Measurements from ENCODE around the gene USP6NL. TPM values are rescaled to one million over a fixed set of nuclear protein-coding genes. Genes with fewer than 3 reads are reported as not detected.

USP6NL gene
- total RNA-seq, 1 experiment from 2014 or later, result 15.2 TPM

DNA sequence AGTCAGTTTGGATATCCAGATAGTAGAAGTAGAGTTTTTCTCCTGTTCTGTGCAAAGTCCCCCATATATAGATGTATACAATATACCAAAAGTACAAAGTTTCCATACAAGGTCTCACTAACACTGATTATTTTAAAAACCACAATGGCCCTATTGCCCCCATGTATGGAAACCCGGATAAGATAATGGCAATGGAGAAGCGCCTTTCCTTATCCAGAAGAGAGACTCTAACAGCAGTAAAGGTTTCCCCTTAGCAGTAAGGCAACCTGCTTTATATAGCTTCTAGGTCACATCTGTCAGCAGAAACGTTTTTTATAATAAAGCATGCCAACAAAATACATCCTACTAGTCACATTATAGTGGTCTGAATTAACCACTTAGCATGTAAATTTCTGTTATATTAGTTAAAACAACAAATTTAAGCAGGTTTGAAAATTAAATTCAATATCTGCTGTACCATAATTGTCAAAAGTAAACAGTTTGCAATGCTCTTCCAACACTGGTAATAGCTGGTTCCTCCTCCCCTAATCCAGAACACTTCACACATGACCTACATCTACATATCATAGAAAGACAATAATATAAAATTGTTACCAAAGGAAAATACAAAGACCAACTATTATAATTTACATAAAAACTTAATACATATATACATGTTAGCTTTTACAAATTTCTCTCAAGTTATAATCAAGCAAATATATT lies 22.4 kb downstream of the USP6NL start:
- H3K36me3 ChIP-seq, result peaks cover 4% of the 10 kb centered on the region; the same call in 1 of the 2 replicates
- H3K27me3 ChIP-seq, result no peaks in the 10 kb centered on the region
- no peak overlapping the region for H3K27ac ChIP-seq
- peaks cover 3% of the 10 kb centered on the region for H3K9me3 ChIP-seq (replicated peaks)
- no peak for DNase-seq
- no peak overlapping the region for H3K4me3 ChIP-seq
- peaks cover 26% of the 10 kb centered on the region for H3K4me1 ChIP-seq

- Histone ChIP-seq H3K4me3 (no peak overlapping the region), H3K9me3 (replicated peaks) (peaks cover 3% of the 10 kb centered on the region), H3K27ac (no peak overlapping the region), H3K27me3 (no peaks in the 10 kb centered on the region), H3K36me3 (peaks cover 4% of the 10 kb centered on the region; the same call in 1 of the 2 replicates), H3K4me1 (peaks cover 26% of the 10 kb centered on the region)
- DNase-seq, result peak; percentile 36 to 75
These were observed 23.7 kb downstream of the USP6NL start for GRCh38 chr10:11587722-11588259.

DNA sequence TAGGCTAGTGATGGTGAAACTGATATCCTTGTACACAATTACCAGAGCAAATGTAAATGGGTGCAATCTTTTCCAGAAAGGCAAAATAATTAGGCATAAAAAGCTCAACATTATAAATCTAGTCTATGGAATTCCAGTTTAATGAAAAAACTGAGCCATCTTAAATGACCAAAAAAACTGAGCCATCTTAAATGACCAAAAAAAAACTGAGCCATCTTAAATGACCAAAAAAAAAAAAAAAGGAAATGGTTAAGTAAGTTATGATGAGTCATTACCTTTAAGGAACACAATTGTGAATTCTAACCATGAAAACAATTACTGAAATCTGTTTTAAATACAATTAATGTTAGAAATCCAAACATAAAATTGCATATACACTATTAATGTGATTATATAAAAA lies 25.3 kb downstream of the USP6NL start:
- no peak for DNase-seq
- peaks cover 3% of the 10 kb centered on the region for H3K9me3 ChIP-seq (replicated peaks)
- peaks cover 4% of the 10 kb centered on the region; the same call in 1 of the 2 replicates for H3K36me3 ChIP-seq
- peaks cover 26% of the 10 kb centered on the region for H3K4me1 ChIP-seq
- H3K27ac ChIP-seq, result no peak overlapping the region
- H3K27me3 ChIP-seq, result no peaks in the 10 kb centered on the region
- no peak overlapping the region for H3K4me3 ChIP-seq

GRCh38 chr10:11581213-11581612 lies 30.2 kb downstream of the USP6NL start:
- Histone ChIP-seq H3K4me3 (no peak overlapping the region), H3K9me3 (replicated peaks) (peaks cover 3% of the 10 kb centered on the region), H3K4me1 (peaks cover 6% of the 10 kb centered on the region), H3K27me3 (no peaks in the 10 kb centered on the region), H3K27ac (no peak overlapping the region), H3K36me3 (peaks cover 4% of the 10 kb centered on the region; the same call in 1 of the 2 replicates)
- no peak for DNase-seq

GRCh38 chr10:11579885-11580284 lies 31.6 kb downstream of the USP6NL start:
- DNase-seq, result no peak
- Histone ChIP-seq H3K4me3 (no peak overlapping the region), H3K9me3 (replicated peaks) (no peaks in the 10 kb centered on the region; the same call in 1 of the 2 replicates), H3K27me3 (no peaks in the 10 kb centered on the region), H3K36me3 (no peaks in the 10 kb centered on the region; the same call in 1 of the 2 replicates), H3K4me1 (no peaks in the 10 kb centered on the region; the same call in 1 of the 2 replicates), H3K27ac (no peak overlapping the region)

GRCh38 chr10:11578802-11579255 lies 32.6 kb downstream of the USP6NL start:
- H3K27ac ChIP-seq, result no peak overlapping the region
- H3K9me3 ChIP-seq (replicated peaks), result no peaks in the 10 kb centered on the region
- H3K4me3 ChIP-seq, result no peak overlapping the region
- H3K4me1 ChIP-seq, result no peaks in the 10 kb centered on the region
- no peaks in the 10 kb centered on the region for H3K27me3 ChIP-seq
- no peaks in the 10 kb centered on the region; the same call in 1 of the 2 replicates for H3K36me3 ChIP-seq
- no peak for DNase-seq

GRCh38 chr10:11576092-11576809 lies 35.2 kb downstream of the USP6NL start:
- no peaks in the 10 kb centered on the region for H3K9me3 ChIP-seq (replicated peaks)
- H3K27me3 ChIP-seq, result no peaks in the 10 kb centered on the region
- H3K4me1 ChIP-seq, result no peaks in the 10 kb centered on the region
- H3K27ac ChIP-seq, result no peak overlapping the region
- no peak overlapping the region for H3K4me3 ChIP-seq
- no peaks in the 10 kb centered on the region; the same call in 1 of the 2 replicates for H3K36me3 ChIP-seq
- DNase-seq, result no peak

- Histone ChIP-seq H3K27me3 (no peaks in the 10 kb centered on the region), H3K27ac (no peak overlapping the region), H3K4me3 (no peak overlapping the region), H3K9me3 (replicated peaks) (no peaks in the 10 kb centered on the region), H3K36me3 (no peaks in the 10 kb centered on the region), H3K4me1 (no peaks in the 10 kb centered on the region)
- DNase-seq, result peak in 1 of 2 experiments; percentile 9
These were observed 38.0 kb downstream of the USP6NL start for GRCh38 chr10:11573497-11573896.

- Histone ChIP-seq H3K4me1 (no peaks in the 10 kb centered on the region), H3K36me3 (no peaks in the 10 kb centered on the region), H3K27ac (no peak overlapping the region), H3K4me3 (no peak overlapping the region), H3K9me3 (replicated peaks) (no peaks in the 10 kb centered on the region), H3K27me3 (no peaks in the 10 kb centered on the region)
- no peak for DNase-seq
These were observed 40.7 kb downstream of the USP6NL start for GRCh38 chr10:11570751-11571150.

DNA sequence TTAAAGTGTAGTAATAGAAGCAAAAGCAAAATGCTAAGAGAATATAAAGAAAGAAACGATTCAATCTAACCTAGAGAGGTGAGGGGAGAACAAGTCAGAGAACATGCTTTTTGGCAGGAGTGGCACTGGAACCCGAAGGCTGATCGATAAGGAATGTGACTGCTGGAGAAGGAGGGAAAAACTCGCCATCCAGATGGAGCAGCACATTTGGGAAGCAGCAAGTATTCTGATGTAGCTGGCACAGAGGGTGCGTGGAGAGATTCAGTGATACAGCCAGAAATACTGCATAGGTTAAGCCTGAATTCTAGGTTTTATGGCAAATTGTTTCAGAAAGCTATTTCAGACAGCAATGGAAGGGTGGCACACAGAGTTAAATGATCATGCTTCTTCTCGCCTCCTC lies 42.0 kb downstream of the USP6NL start:
- DNase-seq, result no peak

GRCh38 chr10:11568578-11568977 lies 42.9 kb downstream of the USP6NL start:
- no peak overlapping the region for H3K27ac ChIP-seq
- H3K36me3 ChIP-seq, result no peaks in the 10 kb centered on the region
- no peak for DNase-seq
- no peaks in the 10 kb centered on the region for H3K4me1 ChIP-seq
- no peaks in the 10 kb centered on the region for H3K9me3 ChIP-seq (replicated peaks)
- H3K4me3 ChIP-seq, result no peak overlapping the region
- H3K27me3 ChIP-seq, result no peaks in the 10 kb centered on the region

More for the DNA sequence above, 42.0 kb downstream of the USP6NL start:
- H3K4me3 ChIP-seq, result no peak overlapping the region
- no peaks in the 10 kb centered on the region for H3K27me3 ChIP-seq
- no peak overlapping the region for H3K27ac ChIP-seq
- H3K9me3 ChIP-seq (replicated peaks), result no peaks in the 10 kb centered on the region
- no peaks in the 10 kb centered on the region for H3K36me3 ChIP-seq
- H3K4me1 ChIP-seq, result no peaks in the 10 kb centered on the region

DNA sequence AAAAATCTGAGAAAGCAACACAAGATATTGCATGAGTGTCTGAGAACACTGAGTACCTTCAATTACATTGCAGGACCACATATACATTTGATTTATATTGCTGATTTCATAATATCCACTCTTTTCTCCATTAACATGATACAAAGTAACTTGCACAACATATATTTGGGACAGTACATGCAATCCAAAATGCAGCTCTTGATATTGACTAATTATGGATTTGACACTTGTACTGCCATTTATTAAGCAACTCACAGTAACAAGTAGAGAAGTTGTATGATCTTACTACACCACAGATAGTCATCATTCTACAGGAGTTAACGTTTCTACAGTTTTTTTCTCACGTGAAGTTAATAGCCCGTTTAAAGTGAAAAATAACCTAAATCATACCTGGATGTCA lies 46.7 kb downstream of the USP6NL start:
- Histone ChIP-seq H3K4me1 (no peaks in the 10 kb centered on the region), H3K9me3 (replicated peaks) (no peaks in the 10 kb centered on the region), H3K27ac (no peak overlapping the region), H3K4me3 (no peak overlapping the region), H3K36me3 (no peaks in the 10 kb centered on the region), H3K27me3 (no peaks in the 10 kb centered on the region)
- DNase-seq, result no peak

DNA sequence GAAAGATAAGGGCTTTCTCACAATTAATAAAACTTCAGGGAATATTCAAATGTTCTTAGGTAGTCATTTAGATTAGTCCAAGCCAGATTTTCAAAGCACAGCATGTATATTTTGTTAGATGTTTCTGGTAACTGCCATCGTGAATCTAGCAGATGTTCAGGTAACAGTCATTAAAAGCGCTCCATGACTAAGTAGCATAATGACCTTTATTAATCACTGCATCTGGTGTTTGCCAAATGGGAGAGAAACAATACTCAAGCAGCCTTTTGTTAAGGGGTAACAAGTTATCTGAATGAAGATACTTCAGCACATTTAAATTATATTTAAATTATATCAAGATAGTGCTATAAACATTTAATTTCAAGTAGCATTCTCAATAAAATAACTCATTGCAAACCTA lies 47.5 kb downstream of the USP6NL start:
- no peaks in the 10 kb centered on the region for H3K9me3 ChIP-seq (replicated peaks)
- no peaks in the 10 kb centered on the region for H3K27me3 ChIP-seq
- no peaks in the 10 kb centered on the region for H3K4me1 ChIP-seq
- no peaks in the 10 kb centered on the region for H3K36me3 ChIP-seq
- DNase-seq, result no peak
- no peak overlapping the region for H3K27ac ChIP-seq
- H3K4me3 ChIP-seq, result no peak overlapping the region

GRCh38 chr10:11562888-11563287 lies 48.6 kb downstream of the USP6NL start:
- Histone ChIP-seq H3K4me3 (no peak overlapping the region), H3K9me3 (replicated peaks) (no peaks in the 10 kb centered on the region), H3K36me3 (no peaks in the 10 kb centered on the region), H3K27ac (no peak overlapping the region), H3K27me3 (no peaks in the 10 kb centered on the region), H3K4me1 (no peaks in the 10 kb centered on the region)
- DNase-seq, result no peak

DNA sequence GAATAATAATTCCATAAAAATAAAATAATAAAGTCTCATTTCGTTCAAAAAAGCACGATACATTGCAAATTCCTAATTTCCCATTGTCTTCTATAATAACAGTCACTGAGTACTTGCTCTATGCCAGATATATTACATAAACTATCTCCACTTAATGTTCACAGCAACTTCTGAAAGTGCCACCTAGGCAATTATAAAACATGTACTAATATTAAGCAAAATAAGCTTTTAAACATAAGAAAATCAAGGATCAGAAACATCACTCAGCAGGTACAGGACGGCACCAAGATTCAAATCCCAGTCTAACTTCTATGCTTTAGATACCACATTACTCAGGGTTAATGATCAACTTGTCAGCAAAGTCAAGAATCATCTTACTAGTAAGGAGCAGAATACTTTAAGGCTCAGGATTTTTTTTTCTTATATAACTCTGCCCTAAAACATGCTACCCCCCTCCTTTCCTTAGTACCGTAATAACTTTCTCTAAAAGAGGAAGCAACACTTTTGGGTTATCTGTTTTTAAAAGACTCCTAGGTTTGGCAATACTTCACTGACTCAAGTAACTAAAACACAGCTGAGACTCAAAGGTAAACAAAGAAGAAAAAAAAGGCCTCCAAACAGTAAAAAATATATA lies 51.3 kb downstream of the USP6NL start:
- H3K4me1 ChIP-seq, result no peaks in the 10 kb centered on the region
- DNase-seq, result no peak
- no peak overlapping the region for H3K4me3 ChIP-seq
- no peaks in the 10 kb centered on the region for H3K36me3 ChIP-seq
- no peak overlapping the region for H3K27ac ChIP-seq
- no peaks in the 10 kb centered on the region; the same call in 1 of the 2 replicates for H3K9me3 ChIP-seq (replicated peaks)
- no peaks in the 10 kb centered on the region for H3K27me3 ChIP-seq

Measured in SJCRH30 (cell line).